ENCODE results near the gene MAGI2. TPM values are rescaled to one million over a fixed set of nuclear protein-coding genes. Genes with fewer than 3 reads are reported as not detected.

Gene MAGI2
- polyA plus RNA-seq, 3 donors, result 0.03 to 0.11 TPM; not detected in 1

DNA sequence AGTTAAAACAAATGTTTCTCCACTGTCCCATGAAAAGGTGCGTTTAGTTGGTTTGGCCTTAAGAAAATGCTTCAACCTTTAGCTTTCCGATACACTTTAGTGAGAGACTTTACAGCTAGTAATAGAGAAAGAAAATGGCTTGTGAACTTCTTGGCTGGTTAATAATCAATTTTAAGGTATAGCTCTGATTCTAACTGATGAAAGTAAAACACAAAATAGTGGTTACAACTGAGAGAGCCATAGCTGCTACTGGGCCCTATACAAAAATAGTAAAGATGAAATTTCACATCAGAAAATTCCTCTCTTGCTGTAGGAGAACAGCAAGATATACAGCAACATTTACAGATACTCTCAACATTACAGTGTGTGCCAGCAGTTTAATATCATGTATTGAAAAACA, 1283.5 kb downstream of the MAGI2 start:
- Mint-ChIP-seq H3K27ac (no peak overlapping the region), H3K27me3 (ENCODE audit: low read depth in 3 of 3) (peaks cover 0 to 3% (median 1%) of the 10 kb centered on the region in 3 donors), H3K4me3 (no peak overlapping the region), H3K4me1 (no peaks in the 10 kb centered on the region), H3K9me3 (peaks cover 0 to 6% (median 3%) of the 10 kb centered on the region in 7 donors), H3K36me3 (no peaks in the 10 kb centered on the region)
- Histone ChIP-seq H3K79me2 (ENCODE audit: insufficient read depth, low read length) (no peaks in the 10 kb centered on the region), H3K27me3 (ENCODE audit: control insufficient read depth in 2 of 2, insufficient read depth in 2 of 2, low read length in 2 of 2) (no peaks in the 10 kb centered on the region), H3K36me3 (replicated peaks in 1 of 2; ENCODE audit: control insufficient read depth in 1 of 2, insufficient read depth in 2 of 2, low read length in 2 of 2) (no peaks in the 10 kb centered on the region), H4K20me1 (ENCODE audit: insufficient read depth, low read length) (no peaks in the 10 kb centered on the region), H3K4me3 (replicated peaks in 1 of 3; ENCODE audit: low read depth in 2 of 3, low read length in 3 of 3) (no peak overlapping the region), H3K27ac (ENCODE audit: low read depth in 1 of 2, low read length in 2 of 2) (no peak overlapping the region), H2AFZ (ENCODE audit: insufficient read depth, low read depth, low read length, poor library complexity, severe bottlenecking) (no peak overlapping the region), H3K4me1 (ENCODE audit: control insufficient read depth in 1 of 2, insufficient read depth in 2 of 2, low read length in 2 of 2) (no peaks in the 10 kb centered on the region), H3K9me3 (replicated peaks in 1 of 2; ENCODE audit: control insufficient read depth in 1 of 2, insufficient read depth in 1 of 2, low read length in 2 of 2) (no peaks in the 10 kb centered on the region), H3K9ac (ENCODE audit: insufficient read depth, low read length, poor library complexity, severe bottlenecking) (no peak overlapping the region), H3K4me2 (replicated peaks; ENCODE audit: extremely low read depth, low read length, poor library complexity, severe bottlenecking) (no peak overlapping the region)
- no CpG with 5 or more reads among the region's 2 CpGs for WGBS (ENCODE audit: insufficient coverage)
- TF ChIP-seq, protein P1, sequence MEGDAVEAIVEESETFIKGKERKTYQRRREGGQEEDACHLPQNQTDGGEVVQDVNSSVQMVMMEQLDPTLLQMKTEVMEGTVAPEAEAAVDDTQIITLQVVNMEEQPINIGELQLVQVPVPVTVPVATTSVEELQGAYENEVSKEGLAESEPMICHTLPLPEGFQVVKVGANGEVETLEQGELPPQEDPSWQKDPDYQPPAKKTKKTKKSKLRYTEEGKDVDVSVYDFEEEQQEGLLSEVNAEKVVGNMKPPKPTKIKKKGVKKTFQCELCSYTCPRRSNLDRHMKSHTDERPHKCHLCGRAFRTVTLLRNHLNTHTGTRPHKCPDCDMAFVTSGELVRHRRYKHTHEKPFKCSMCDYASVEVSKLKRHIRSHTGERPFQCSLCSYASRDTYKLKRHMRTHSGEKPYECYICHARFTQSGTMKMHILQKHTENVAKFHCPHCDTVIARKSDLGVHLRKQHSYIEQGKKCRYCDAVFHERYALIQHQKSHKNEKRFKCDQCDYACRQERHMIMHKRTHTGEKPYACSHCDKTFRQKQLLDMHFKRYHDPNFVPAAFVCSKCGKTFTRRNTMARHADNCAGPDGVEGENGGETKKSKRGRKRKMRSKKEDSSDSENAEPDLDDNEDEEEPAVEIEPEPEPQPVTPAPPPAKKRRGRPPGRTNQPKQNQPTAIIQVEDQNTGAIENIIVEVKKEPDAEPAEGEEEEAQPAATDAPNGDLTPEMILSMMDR (IDR thresholded peaks at IDR 0.05), result no peak
- intact Hi-C loops (cut with micrococcal nuclease), result no loop called here
- DNase-seq, result no peak

DNA sequence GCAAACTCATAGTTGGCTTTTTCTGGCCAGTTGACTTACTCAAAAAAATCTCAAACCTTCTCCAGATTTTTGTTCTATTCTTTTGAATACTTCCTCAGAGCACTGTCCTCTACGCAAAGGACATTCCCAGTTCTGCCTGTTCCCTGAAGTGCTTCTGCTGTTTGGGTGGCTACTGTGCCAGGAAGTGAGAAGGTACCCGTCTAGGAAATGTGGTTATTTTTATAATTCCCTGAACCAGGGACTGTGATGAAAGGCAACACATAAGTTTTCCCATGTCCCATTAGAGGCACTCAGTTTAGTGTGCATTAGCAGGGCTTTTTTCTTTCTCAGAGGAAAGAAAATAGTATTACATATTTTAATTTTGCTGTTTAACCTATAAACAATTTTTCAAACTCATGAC, 1284.6 kb downstream of the MAGI2 start:
- Histone ChIP-seq H4K20me1 (ENCODE audit: insufficient read depth, low read length) (no peaks in the 10 kb centered on the region), H3K9me3 (replicated peaks in 1 of 2; ENCODE audit: control insufficient read depth in 1 of 2, insufficient read depth in 1 of 2, low read length in 2 of 2) (no peaks in the 10 kb centered on the region), H3K36me3 (replicated peaks in 1 of 2; ENCODE audit: control insufficient read depth in 1 of 2, insufficient read depth in 2 of 2, low read length in 2 of 2) (no peaks in the 10 kb centered on the region), H2AFZ (ENCODE audit: insufficient read depth, low read depth, low read length, poor library complexity, severe bottlenecking) (no peak overlapping the region), H3K27ac (ENCODE audit: low read depth in 1 of 2, low read length in 2 of 2) (no peak overlapping the region), H3K4me2 (replicated peaks; ENCODE audit: extremely low read depth, low read length, poor library complexity, severe bottlenecking) (no peak overlapping the region), H3K4me3 (replicated peaks in 1 of 3; ENCODE audit: low read depth in 2 of 3, low read length in 3 of 3) (no peak overlapping the region), H3K4me1 (ENCODE audit: control insufficient read depth in 1 of 2, insufficient read depth in 2 of 2, low read length in 2 of 2) (no peaks in the 10 kb centered on the region), H3K79me2 (ENCODE audit: insufficient read depth, low read length) (no peaks in the 10 kb centered on the region), H3K27me3 (ENCODE audit: control insufficient read depth in 2 of 2, insufficient read depth in 2 of 2, low read length in 2 of 2) (no peaks in the 10 kb centered on the region), H3K9ac (ENCODE audit: insufficient read depth, low read length, poor library complexity, severe bottlenecking) (no peak overlapping the region)
- no peak overlapping the region for H3K27ac Mint-ChIP-seq
- intact Hi-C loops (cut with micrococcal nuclease), result no loop called here
- peaks cover 0 to 3% (median 1%) of the 10 kb centered on the region in 3 donors for H3K27me3 Mint-ChIP-seq (ENCODE audit: low read depth in 3 of 3)
- TF ChIP-seq, protein P1 (IDR thresholded peaks at IDR 0.05), result no peak
- peaks cover 0 to 6% (median 3%) of the 10 kb centered on the region in 7 donors for H3K9me3 Mint-ChIP-seq
- no peak for DNase-seq
- H3K4me1 Mint-ChIP-seq, result no peaks in the 10 kb centered on the region
- no CpG with 5 or more reads among the region's 2 CpGs for WGBS (ENCODE audit: insufficient coverage)
- no peaks in the 10 kb centered on the region for H3K36me3 Mint-ChIP-seq
- H3K4me3 Mint-ChIP-seq, result no peak overlapping the region

All from CD14-positive monocyte (primary cell).